AG10803 (cell line): Measurements from ENCODE around the gene GFRA1.

Experiments
- DNase-seq: peaks from one replicate; pipeline ENCODE4 v3.0.0; 2010; ENCODE audit warnings: low read depth
- H3K4me3 ChIP-seq: 2 replicates; pipeline ENCODE4 v1.5.1; 2011; ENCODE audit warnings: mild to moderate bottlenecking, low read length, control low read depth
- TF ChIP-seq, protein P1 (sequence below): conservative IDR thresholded peaks from 2 replicates; pipeline ENCODE4 v1.5.1; 2011; ENCODE audit warnings: mild to moderate bottlenecking, low read length, control low read depth, inconsistent platforms

Gene GFRA1

DNA sequence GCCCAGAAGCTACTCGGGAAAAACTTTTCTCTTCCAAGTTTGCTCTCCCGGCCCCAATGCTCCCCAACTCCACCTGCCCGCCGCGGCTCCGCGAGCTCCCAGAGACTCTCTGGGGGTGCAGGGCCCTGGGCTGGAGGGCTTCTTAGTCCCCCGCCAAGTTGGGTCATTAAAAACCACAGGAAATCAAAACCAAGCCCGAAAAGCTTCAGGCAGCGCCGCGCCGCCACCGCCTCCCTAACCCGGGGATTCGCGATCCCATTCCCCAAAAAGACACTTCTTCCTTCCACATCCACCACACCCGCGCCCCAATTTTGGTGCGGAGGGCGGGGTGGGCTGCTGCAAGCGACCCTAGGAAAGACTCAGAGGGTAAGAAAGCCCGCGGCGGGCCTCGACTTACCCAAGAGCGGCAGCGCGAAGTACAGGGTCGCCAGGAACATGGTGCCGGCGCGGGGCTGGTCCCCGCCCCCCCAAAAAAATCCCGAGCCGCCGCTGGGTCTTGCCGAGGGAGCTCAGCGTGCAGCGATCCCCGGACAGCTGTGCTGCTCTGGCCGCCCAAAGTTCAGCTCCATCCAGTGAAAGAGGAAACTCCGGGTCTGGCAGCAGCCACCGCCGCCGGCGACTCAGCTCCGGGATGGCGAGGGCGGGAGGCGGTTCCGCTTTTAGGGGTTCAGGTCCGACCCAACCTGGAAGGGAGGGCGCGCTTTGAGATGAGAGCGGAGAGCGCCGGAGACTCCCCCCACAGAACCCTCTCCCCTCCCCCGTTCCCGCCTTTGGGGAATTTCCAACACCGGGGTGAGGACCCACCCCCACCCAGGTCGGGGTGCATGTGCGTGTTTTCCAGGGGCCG lies 1.2 kb downstream of the GFRA1 start:
- TF ChIP-seq, protein P1, sequence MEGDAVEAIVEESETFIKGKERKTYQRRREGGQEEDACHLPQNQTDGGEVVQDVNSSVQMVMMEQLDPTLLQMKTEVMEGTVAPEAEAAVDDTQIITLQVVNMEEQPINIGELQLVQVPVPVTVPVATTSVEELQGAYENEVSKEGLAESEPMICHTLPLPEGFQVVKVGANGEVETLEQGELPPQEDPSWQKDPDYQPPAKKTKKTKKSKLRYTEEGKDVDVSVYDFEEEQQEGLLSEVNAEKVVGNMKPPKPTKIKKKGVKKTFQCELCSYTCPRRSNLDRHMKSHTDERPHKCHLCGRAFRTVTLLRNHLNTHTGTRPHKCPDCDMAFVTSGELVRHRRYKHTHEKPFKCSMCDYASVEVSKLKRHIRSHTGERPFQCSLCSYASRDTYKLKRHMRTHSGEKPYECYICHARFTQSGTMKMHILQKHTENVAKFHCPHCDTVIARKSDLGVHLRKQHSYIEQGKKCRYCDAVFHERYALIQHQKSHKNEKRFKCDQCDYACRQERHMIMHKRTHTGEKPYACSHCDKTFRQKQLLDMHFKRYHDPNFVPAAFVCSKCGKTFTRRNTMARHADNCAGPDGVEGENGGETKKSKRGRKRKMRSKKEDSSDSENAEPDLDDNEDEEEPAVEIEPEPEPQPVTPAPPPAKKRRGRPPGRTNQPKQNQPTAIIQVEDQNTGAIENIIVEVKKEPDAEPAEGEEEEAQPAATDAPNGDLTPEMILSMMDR = no peak
- DNase-seq = no peak
- peak overlapping the region; percentile 65 for H3K4me3 ChIP-seq

DNA sequence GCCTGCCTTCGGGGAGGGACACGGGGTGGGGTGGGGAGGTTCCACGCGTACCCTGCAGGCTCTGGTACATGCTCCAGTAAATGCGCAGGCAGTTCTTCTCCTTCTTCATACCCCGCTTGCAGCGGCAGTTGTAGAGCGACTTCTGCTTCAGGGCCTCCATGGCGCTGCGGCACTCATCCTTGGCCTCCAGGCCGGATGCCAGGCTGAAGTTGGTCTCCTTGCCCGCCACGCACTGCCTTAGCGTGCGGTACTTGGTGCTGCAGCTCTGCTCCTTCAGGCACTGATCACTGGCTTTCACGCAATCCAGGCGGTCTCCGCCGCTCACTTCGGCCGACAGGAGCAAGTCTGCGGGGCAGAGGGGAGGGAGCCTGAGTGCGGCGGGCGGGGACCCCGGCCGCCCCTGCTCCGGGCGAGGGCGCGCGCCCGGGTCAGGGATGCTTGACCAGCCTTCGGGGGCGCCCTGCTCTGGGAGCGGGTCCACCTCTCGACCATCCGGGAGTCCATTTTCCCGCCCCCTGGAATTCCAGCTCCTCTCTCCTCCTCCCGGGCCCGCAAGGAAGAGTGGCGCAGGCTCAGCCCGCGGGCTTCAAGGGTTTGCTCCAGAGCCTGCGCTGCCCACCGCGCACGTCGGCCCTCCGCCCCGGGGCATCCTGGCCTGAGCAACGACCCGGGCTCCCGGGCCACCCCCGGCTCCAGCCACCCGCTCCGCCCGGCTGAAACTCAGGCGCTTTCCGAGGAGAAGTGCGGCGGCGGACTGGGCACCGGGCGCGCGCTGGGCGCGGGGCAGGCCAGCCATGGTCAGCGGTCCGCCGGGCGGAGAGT lies 2.0 kb downstream of the GFRA1 start:
- TF ChIP-seq, protein P1 = no peak
- no peak for DNase-seq
- H3K4me3 ChIP-seq = peak overlapping the region; percentile 65

DNA sequence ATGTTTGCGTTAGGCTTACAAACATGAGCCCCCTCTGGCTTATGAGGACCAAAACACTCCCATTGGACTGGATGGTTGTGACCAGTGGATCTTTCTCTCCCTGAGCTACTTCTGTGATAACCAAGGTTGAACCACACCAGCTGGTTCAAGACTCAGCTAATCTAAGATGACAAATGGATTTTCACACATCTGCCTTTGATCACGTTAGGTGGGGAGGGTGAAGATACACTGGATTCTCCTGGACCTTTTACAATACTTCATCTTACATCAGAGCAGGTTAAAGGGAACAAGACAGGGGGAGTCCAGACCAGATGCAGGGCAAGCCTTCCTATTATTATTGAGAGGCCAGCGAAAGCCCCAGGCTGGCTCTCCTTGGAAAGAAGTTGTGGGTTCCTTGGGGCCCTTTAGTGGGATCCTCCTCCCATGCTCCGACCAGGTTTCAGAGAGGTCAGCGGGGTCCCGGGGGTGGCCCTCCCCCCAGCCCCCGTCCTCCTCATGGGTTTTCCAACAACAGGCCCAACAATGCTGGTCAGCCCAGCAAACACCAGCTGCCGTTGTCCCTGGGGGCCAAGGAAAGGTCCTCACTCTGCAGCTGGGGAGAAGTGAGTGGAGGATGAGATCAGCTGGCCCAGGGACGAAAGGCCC lies 2.8 kb downstream of the GFRA1 start:
- H3K4me3 ChIP-seq = no peak overlapping the region
- no peak for DNase-seq
- TF ChIP-seq, protein P1 = no peak

DNA sequence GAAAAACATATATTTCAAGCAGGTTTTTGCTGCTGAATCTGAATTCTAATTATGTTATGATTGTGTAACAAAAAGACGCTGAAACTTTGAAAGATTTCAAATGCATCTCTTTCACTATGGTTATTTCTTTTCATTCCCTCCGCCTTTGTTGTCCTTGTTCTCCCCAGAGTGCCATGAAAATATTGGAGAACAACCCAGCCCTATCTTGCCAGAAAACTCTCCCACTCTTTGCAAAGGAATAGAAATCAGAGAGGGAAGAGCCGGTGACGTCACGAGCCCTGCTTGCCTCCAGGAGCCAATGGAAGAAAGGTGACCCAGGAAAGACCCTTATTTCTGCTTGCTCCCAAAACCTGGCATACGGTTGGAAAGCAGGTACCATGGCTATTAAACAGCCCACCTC lies 3.4 kb downstream of the GFRA1 start:
- no peak for DNase-seq
- no peak overlapping the region for H3K4me3 ChIP-seq
- TF ChIP-seq, protein P1 = no peak

DNA sequence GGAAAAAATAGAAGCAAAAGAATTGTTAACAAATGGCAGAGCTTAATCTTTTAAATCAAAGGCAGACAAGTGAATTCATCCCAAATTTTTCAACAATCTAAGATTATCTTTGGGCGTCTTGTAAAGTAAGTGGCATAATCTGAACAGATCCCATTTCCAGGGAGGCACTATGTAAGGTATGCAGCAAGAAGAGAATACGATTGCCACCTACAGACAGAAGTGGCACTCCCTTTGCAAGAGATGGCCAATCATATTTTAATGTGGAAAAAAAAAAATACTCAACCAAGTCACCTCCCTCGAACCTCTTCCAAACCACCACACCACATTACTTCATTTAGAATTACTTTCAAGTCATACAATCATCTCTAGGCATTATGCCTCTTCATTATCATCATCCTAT lies 4.0 kb downstream of the GFRA1 start:
- H3K4me3 ChIP-seq = no peak overlapping the region
- DNase-seq = no peak
- TF ChIP-seq, protein P1 = no peak

DNA sequence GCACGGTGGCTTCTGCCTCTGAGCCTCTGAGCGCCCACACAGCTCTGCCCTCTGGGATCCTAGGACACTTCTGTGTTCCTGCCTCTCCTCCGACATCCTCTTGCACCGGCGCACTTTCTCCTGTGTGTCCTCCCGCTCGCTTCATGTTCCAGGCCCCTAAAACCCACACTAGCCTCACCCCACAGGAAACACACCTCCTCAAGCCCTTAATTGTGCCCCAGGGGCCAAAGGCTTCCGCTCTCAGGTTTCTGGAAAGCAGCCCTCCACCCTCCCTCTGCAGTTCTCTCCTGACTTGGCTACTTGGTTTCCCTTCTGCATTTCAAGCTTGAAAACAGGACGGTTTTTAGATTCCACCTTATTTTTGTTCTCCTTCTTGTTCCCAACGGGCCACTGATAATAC lies 7.3 kb downstream of the GFRA1 start:
- no peak overlapping the region for H3K4me3 ChIP-seq
- TF ChIP-seq, protein P1 = no peak
- DNase-seq = no peak
